GM21390 (cell line): ENCODE results near the gene IL6R.
"Not testable (repeated sequence)": the region's sequence is repeated elsewhere in the genome, so short reads cannot be mapped to it uniquely, and the experiment has no call there.

ENCODE experiments used
- ATAC-seq: cut with Tn5 transposase; IDR thresholded peaks from one replicate; pipeline ENCODE4 v1.9.1; 2021; ENCODE audit not compliant: unreplicated experiment

IL6R gene

GRCh38 chr1:154406572-154406879, 1.4 kb downstream of the IL6R start:
- ATAC-seq, result no peak

DNA sequence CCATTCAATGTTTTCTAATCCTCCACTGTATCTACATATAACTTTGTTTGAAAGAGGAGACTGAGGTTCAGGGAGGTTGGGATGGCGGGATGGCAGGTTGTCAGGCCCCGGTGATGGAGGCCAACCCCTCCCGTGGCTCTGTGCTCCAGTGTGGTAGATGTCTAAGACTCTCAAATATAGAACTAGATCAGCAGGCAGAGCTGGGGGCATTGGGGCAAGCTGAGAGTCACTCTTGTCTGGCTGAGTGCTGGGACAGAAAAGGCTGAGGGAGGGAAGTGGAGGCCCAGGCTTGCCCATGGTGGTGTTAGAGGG, 1.7 kb downstream of the IL6R start:
- ATAC-seq, result no peak

GRCh38 chr1:154407198-154408091, 2.3 kb downstream of the IL6R start:
- no peak for ATAC-seq

- no peak for ATAC-seq
Measured at GRCh38 chr1:154408174-154408777, 3.1 kb downstream of the IL6R start.

DNA sequence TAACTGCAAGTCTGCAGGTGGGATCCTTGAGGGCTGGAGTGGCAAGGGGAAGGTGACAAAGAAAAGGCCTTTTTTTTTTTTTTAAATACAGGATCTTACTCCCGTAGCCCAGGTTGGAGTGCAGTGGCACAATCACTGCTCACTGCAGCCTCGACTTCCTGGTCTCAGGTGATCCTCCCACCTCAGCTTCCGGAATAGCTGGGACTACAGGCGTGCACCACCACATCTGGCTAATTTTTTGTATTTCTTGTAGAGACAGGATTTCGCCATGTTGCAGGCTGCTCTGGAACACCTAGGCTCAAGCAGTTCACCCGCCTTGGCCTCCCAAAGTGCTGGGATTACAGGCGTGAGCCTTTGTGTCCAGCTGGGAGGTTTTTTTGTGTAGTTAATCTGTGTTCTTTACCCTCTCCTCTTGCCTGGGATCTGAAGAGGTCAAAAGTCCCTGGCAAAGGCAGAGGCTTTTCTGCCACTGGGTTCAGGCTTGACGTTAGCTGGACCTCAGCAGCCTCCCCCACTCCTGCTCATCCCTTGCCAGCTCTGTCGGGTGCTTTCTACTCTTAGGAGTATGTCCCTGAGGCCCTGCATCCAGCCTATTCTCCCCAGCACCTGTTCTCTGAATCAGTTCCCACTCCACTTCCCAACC, 5.2 kb downstream of the IL6R start:
- no peak for ATAC-seq

- no peak for ATAC-seq
Measured at GRCh38 chr1:154411525-154411924, 6.4 kb downstream of the IL6R start.

GRCh38 chr1:154413177-154413783, 8.1 kb downstream of the IL6R start:
- no peak for ATAC-seq

DNA sequence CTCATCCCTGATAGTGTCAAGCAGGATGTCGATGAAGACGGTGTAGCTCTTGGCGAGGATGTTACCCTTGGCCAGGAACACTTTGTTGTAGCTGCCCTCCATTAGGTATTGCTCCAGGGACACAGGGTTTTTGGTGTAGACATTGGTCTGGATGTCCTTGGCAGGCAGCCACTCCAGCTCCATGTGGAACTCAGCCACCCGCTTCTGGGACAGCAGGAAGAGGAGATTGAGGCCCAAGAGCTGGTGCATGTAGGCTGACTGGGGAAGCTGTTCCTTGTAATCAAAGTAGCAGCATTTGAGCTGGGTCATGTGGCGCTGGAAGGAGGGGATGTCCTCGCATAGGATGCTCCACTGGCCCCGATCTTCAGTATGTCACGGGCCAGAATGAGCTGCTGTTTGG, 9.5 kb downstream of the IL6R start:
- no peak for ATAC-seq

GRCh38 chr1:154416471-154417337, 11.6 kb downstream of the IL6R start:
- ATAC-seq, result no peak

DNA sequence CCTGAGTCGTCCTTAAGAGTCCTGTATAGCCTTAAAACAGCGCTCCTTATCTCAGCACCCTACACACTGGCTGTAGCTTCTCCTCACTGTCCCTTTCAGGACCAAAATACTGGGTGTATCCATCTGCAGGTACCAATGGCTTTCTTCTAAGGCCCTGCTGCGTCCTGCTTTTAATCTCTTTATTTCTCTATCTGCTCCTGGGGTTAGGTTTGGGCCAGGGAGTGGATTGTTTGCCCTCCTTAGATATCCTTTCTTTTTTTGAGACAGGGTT, 12.1 kb downstream of the IL6R start:
- no peak for ATAC-seq

- no peak for ATAC-seq
Measured at GRCh38 chr1:154418062-154418921, 13.1 kb downstream of the IL6R start.

DNA sequence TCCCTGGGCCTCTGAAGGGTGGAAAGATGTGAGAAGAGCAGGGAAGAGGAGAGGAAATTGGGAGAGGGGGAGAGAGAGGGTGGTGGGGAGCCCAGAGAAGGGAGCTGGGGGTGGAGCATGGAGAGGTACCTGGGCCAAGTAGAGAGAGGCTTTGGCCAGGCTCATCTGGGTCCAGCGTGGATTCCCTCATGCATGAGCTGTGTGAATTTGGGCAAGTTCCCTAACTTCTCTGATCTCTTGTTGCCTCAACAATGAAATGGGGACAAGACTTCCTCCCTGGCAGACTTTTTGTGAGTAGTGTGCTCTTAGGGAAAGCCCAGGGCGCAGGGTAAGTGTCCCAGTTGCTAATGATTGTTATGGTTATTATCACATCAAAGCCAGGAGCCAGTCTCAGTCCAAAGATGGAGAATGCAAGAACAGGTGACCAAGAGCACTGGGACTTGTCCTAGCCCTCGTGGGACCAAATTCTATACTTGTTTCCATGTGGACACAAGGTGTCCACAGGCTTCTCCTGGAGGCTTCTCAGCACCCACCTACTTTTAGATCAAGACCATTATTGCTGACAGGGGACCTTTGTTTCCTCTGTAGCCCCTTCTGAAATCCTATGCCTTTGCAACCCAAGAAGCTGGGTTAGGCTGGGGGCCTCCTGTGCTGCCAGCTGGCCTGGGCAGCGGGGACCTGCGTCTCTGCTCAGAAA, 13.9 kb downstream of the IL6R start:
- no peak for ATAC-seq

DNA sequence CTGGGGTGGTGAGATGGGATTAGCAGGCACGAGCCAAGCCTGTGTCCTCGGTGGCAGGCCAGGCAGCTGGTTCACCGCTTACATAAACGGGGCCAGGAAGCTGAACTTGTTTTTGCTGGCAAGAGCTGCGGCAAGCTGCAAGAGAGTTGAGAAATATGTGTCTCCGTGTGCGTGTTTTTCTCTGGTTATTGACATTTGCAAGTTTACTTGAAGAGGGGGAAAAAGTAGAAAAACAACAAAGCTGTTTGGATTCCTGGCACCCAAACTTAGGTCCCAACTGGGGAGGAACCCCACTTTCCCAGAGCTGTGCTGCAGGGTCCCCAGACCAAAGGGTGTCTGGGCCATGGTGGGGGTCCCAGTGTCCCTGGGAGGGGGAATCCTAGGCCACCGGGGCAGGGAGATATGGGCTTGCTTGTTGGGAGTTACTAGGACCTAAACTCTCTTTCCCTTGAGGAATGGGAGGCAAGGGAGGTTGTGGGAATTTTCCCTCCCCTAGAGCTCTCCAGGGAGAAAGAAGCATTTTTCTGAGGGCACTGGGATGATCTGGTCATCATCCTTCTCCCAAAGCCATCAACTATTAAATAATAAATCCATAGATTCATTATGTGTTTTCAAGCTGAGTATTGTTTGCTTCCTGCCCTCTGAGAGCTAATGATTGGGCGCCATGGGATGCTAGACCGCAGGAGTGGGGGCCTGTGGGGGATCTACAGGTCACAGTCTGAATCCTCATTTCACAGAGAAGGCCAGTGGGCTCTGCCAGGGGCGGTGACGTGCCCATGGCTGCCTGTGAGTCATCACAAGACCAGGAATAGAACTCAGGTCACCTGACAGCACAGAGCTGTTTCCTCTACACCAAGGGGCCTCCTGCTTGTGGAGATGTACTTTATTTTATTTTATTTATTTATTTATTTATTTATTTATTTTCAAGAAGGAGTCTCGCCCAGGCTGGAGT, 14.8 kb downstream of the IL6R start:
- ATAC-seq, result no peak

DNA sequence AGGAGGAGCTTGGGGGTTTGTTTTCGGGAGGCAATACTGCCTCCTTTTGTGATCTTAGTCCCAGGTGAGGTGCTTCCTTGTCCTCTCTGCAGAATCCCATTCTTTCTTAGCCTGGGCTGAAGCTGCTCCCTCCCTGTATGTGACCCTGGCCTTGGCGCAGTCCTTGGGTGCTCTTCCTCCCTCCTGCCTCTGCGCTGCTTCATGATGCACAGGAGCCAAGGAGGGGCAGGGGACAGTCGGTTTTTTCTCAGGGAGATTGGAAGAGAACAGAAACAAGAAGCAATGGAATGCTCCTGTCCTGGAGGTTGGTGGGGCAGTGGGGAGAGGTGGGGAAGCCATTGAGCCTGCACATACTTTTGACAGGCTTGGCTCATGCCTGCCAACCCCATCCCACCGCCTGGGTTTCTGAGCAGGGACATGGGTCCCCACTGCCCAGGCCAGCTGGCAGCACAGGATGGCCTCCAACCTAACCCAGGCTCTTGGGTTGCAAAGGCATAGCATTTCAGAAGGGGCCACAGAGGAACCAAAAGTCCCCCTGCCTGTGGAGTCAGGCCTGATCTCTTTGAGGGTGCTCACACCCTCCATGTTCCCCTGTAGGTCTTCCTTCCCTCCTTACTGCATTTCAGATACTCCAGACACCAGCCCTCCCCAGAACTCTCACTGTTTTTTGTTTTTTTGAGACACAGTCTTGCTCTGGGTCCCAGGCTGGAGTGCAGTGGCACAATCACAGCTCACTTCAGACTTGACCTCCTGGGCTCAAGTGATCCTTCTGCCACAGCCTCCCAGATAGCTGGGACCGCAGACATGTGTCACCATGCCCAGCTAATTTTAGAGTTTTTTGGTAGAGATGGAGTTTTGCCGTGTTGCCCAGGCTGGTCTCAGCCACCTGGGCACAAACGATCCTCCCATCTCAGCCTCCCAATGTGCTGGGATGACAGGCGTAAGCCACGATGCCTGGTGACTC, 16.1 kb downstream of the IL6R start:
- ATAC-seq, result no peak

DNA sequence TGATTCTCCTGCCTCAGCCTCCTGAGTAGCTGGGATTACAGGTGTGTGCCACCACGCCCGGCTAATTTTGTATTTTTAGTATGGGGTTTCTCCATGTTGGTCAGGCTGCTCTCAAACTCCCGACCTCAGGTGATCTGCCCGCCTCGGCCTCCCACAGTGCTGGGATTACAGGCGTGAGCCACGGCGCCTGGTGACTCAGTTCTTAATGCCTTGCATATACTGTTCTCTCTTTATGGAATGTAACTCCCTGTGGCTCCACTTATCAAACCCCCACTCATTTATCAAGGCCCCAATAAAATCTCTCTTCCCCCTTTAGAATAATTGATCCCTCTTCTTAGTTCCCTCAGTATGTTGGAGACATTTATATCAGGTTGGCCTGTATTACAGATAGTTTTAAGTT, 16.9 kb downstream of the IL6R start:
- ATAC-seq, result not testable (repeated sequence)

GRCh38 chr1:154422521-154422920, 17.4 kb downstream of the IL6R start:
- ATAC-seq, result no peak

- no peak for ATAC-seq
Measured at GRCh38 chr1:154423304-154423987, 18.3 kb downstream of the IL6R start.
